Measurements from ENCODE around the gene SPO11.

GRCh38 chr20:57301026-57301425 lies 28.6 kb upstream of the SPO11 start:
- no peak for TF ChIP-seq SUZ12 (IDR thresholded peaks at IDR 0.05; ENCODE audit: extremely low read depth, insufficient read depth, insufficient read length)
- TF ChIP-seq ZNF274 (IDR thresholded peaks at IDR 0.05; ENCODE audit: low read depth, low read length): no peak

All from NT2/D1 (cell line).